Stimulated activated CD8-positive, alpha-beta memory T cell treated with anti-CD3 and anti-CD28 coated beads, Interleukin-4, amount 100 ng/mL, for 1 hour (primary cell): ENCODE measurements around the gene ATF6.
"Not testable (repeated sequence)": the region's sequence is repeated elsewhere in the genome, so short reads cannot be mapped to it uniquely, and the experiment has no call there.

ENCODE experiments used
- DNase-seq, 2 donors: peaks; one replicate each; pipeline ENCODE4 v3.0.0-alpha.2; 2020; ENCODE audit warnings: low read depth in 2 of 2, low spot score in 1 of 2

Gene ATF6

DNA sequence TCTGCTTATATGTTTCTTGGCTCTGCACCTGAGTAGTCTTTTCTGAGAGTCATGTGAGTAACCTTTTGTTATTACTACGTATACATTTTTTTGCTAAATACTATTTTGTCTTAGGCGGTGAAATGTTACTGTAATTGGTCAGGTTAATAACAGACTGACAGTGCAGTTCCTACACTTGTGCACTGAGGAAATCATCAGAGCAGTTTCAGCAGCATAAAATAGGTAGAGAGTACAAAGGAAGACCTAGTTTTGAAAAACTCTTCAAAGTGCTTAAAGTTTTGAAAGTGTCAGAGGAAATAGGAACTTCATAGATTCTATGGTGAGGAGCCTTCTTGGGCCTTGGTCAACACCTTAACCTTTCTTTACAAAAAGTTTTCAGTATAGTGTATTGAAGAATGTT, 11.1 kb downstream of the ATF6 start:
- DNase-seq, result no peak

DNA sequence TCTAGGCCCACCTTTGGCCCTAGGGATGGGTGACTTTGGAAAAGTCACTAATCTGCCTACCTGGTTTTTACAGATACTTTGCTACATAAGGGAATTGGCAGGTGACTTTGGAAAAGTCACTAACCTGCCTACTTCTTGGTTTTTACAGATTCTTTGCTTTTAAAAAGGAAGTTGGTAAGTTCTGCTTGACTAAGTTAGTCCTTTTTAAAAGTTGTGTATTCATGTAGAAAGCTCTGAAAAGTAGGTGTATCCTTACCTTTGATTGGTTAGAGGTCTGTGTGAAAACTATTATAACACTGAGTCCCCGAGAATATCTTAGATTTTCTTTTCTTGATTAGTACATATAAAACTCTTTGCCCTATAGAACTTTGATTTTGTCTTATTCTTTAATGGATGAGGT, 12.4 kb downstream of the ATF6 start:
- no peak for DNase-seq

DNA sequence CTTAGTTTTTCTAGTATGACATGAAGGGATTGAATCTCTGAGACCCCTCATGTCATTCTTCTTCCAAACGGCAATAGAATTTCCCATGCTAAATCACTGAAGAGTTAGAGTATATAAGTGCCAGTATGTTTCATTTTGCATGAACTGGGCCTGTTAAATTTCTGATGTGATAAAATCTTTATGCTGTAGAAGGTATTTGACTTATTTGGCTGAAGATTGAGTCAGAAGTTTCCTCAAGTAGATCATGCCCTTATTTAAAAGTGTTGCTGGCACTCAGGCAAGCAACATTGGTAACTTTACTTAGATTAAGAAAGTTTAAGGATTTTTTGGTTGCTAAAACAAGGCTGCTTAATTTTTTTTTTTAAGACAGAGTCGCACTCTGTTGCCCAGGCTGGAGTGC, 13.3 kb downstream of the ATF6 start:
- DNase-seq, result no peak

DNA sequence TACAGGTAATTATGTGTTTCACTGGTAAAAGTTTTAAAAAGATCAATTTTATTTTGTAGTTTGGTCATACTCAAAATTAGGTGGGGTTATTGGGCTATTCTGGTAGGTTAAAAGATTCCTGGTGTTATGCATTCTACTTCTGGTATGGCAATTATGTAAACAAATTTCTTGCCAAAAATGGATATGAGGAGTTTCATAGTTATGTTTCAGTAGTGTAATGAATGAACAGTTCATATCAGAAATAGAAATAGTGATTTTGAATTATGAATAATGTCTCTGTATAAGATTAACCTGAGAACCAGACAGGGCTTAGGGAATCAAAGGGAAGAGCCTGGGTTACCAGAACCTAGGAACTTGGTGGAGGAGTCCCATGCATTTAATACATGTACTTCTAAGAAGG, 15.9 kb downstream of the ATF6 start:
- no peak for DNase-seq

DNA sequence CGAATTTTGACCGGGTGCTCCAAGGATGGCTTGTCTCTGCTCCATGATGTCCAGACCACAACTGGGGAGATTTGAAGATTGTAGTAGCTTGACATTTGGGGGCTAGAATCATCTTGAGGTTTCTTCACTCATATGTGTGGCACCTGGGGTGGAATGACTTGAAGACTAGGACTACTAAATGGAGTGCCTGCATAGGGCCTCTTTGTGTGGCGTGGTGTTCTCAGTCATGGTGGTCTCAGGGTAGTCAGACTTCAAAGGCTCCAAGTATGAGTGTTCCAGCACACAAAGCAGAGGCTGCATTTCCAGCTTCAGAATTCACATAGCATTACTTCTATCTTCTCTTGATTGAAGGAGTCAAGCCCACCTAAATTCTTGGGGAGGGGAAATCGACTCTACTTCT, 16.8 kb downstream of the ATF6 start:
- DNase-seq, result no peak

DNA sequence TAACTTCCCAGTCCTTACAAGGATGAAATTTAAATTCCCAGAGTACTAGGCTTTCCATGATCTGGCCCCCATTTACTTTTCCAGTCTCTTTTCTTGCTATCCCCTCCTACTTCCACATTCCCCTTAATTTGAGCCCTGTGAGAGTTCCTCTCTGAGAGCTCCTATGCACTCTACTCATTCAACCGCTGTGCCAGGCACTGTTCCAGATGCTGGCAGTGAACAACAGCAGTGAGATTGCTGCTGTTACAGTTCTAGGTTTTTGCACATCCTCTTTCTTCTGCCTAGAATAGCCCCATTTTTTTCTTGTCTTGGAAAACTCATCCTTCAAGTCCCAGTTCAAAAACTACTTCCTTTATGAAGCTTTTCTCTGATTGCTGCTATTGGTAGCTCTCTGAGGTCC, 18.8 kb downstream of the ATF6 start:
- DNase-seq, result no peak

GRCh38 chr1:161787355-161787754, 21.2 kb downstream of the ATF6 start:
- DNase-seq, result no peak

GRCh38 chr1:161790587-161791317, 24.6 kb downstream of the ATF6 start:
- no peak for DNase-seq

- no peak for DNase-seq
These were observed 26.0 kb downstream of the ATF6 start for GRCh38 chr1:161791904-161792655.

- no peak for DNase-seq
These were observed 26.6 kb downstream of the ATF6 start for GRCh38 chr1:161792740-161793139.

DNA sequence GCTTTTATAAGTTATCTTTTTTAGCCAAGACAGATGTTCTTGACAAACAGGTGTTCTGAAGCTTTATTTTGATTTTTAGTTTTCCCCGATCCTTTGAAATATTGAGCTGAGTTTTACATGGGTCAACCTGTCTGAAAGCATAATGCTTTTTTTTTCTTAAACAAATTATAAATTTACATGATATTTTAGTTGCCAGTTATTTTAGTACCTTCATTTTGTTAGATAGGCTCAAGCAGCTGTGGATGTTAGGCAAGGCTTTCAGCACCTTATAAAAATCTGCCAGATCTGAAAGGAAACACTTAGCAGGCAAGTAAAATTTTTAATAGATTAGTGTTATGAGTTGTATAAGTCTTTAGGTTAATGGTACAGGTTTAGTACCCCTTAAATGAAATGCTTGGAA, 33.7 kb downstream of the ATF6 start:
- DNase-seq, result no peak

- DNase-seq, result no peak
These were observed 35.8 kb downstream of the ATF6 start for GRCh38 chr1:161801955-161802354.

GRCh38 chr1:161803181-161803580, 37.1 kb downstream of the ATF6 start:
- no peak for DNase-seq

GRCh38 chr1:161805399-161806197, 39.5 kb downstream of the ATF6 start:
- no peak for DNase-seq

DNA sequence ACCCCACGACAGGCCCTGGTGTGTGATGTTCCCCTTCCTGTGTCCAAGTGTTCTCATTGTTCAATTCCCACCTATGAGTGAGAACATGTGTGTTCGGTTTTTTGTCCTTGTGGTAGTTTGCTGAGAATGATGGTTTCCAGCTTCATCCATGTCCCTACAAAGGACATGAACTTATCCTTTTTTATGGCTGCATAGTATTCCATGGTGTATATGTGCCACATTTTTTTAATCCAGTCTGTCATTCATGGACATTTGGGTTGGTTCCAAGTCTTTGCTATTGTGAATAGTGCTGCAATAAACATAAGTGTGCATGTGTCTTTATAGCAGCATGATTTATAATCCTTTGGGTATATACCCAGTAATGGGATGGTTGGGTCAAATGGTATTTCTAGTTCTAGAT, 43.1 kb downstream of the ATF6 start:
- DNase-seq, result not testable (repeated sequence)

GRCh38 chr1:161809656-161810055, 43.5 kb downstream of the ATF6 start:
- DNase-seq, result not testable (repeated sequence)

DNA sequence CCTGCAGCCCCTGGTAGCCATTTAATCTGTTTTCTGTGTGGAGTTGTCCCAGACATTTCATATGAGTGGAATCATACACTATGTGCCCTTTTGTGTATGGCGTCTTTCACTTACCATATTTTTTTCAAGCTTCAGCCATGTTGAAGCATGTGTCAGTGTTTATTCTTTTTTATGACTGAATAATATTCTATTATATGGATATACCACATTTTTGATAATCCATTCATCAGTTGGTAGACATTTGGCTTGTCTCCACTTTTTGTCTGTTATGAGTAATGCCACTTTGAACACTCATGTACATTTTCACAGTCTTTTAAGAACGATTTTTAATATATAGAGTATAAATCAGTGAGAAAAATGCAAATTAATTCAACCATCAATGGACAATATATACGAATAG, 44.7 kb downstream of the ATF6 start:
- DNase-seq, result no peak

GRCh38 chr1:161816201-161816600, 50.1 kb downstream of the ATF6 start:
- DNase-seq, result no peak

GRCh38 chr1:161817176-161817730, 51.1 kb downstream of the ATF6 start:
- DNase-seq, result no peak

DNA sequence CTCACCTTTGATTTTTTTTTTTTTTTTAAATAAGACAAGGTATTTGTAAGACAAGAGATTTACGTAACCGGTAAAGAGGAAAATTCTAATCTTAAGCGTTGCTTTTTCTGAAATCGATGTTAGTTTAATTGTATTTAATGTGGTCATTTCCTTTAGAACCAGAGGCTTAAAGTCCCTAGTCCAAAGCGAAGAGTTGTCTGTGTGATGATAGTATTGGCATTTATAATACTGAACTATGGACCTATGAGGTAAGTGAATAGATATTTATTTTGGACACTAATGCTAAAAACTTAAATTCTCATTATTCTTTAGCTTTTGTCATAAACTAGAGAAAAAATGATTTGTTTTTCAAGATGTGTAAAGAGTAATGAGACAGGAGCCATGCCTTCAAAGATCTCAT, 54.8 kb downstream of the ATF6 start:
- no peak for DNase-seq

DNA sequence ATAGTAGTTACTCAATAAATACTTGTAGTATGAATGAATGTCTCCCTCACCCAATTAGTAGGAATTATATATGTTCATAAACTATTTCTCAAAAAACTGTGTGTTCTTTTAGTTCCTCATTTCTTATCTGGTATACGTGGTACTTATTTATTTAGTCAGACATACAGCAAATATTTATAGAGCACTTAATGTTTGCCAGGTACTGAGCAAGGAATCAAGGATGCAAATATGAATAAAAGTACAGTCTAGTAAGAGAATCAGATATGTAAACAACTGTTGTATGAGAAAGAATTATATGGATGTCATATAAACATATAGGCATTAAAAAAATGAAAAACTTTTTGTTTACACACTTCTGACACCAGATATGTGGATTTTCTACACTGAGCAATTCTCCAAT, 58.5 kb downstream of the ATF6 start:
- no peak for DNase-seq

DNA sequence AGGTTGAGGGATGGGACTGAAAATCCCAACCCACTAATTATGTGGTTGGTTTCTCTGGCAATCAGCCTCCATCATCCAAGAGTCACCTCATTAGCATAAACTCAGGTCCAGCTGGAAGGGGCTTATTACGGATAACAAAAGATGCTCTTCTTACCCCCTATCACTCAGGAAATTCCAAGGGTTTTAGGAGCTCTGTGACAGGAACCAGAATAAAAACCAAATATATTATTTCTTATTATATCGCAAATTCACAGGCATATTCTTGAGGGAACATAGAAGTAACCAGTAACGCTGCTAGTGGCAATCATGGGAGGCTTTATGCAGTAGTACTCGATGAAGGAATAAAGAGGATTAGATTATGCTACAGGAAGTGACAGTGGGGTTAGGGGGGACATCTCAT, 59.7 kb downstream of the ATF6 start:
- DNase-seq, result no peak
